GM12878 (cell line): Measurements from ENCODE around the gene PRICKLE3. TPM values are rescaled to one million over a fixed set of nuclear protein-coding genes. Genes with fewer than 3 reads are reported as not detected.

Experiments
- ATAC-seq: fragments of 200-7000 bp; cut with Tn5 transposase; 3 replicates; pipeline ENCODE4 v1.9.1; 2020; ENCODE audit warnings: mild to moderate bottlenecking, moderate library complexity
- BruUV-seq: library from RNA; stranded (reverse); fragments of 400-500 nt; replicated peaks from 2 replicates; lab custom pipeline; 2021; lab: Mats Ljungman, UMichigan
- CTCF ChIA-PET: fragments of 300-600 bp; sonication (Branson Sonifier 250); formaldehyde crosslinking; extraction: SDS; loops from one replicate; lab custom pipeline; 2021; ENCODE audit warnings: inconsistent platforms; lab: Yijun Ruan, JAX
- POLR2A ChIA-PET: fragments of 350-600 bp; formaldehyde crosslinking; extraction: SDS; loops from one replicate; lab custom pipeline; 2021; ENCODE audit warnings: inconsistent platforms; lab: Charles Lee
- RAD21 ChIA-PET: fragments of 300-600 bp; sonication (Branson Sonifier 250); formaldehyde crosslinking; loops from one replicate; lab custom pipeline; 2023; ENCODE audit warnings: antibody characterized with exemption; ENCODE audit not compliant: unreplicated experiment; lab: Charles Lee
- SMC1A ChIA-PET: fragments of 300-600 bp; sonication (Branson Sonifier 250); formaldehyde crosslinking; loops from one replicate; lab custom pipeline; 2023; ENCODE audit not compliant: unreplicated experiment, uncharacterized antibody; lab: Charles Lee
- DNase-seq: peaks from one replicate; pipeline ENCODE4 v3.0.0-alpha.2; 2011; ENCODE audit warnings: low read depth, low spot score
- FAIRE-seq: peaks from 3 replicates; lab custom pipeline; 2011; peaks lifted over from hg19 to GRCh38; lab: Jason Lieb, UNC
- H2AFZ ChIP-seq: 2 replicates; pipeline ENCODE4 v1.6.0; 2011; ENCODE audit warnings: low read depth, low read length, control low read depth; ENCODE audit not compliant: control insufficient read depth
- H3K27ac ChIP-seq: 2 replicates; pipeline ENCODE4 v1.5.1; 2011; ENCODE audit warnings: control low read depth; ENCODE audit not compliant: control insufficient read depth, insufficient read depth
- H3K27me3 ChIP-seq, 2 experiments: replicated peaks in 1 of 2; 2 replicates each; pipeline versions ENCODE4 v1.6.0 to v1.6.1; 2011; ENCODE audit warnings: low read length in 1 of 2; ENCODE audit not compliant: control insufficient read depth in 2 of 2, insufficient read depth in 2 of 2
- H3K36me3 ChIP-seq, 2 experiments: 2 replicates each; pipeline ENCODE4 v1.5.1; 2011; ENCODE audit warnings: low read length in 1 of 2; ENCODE audit not compliant: control insufficient read depth in 2 of 2, insufficient read depth in 2 of 2
- H3K4me1 ChIP-seq: 2 replicates; pipeline ENCODE4 v1.6.1; 2011; ENCODE audit warnings: mild to moderate bottlenecking, low read length, moderate library complexity, mixed read lengths; ENCODE audit not compliant: control insufficient read depth, insufficient read depth
- H3K4me2 ChIP-seq: 2 replicates; pipeline ENCODE4 v1.6.0; 2011; ENCODE audit warnings: control low read depth; ENCODE audit not compliant: control insufficient read depth, insufficient read depth
- H3K4me3 ChIP-seq: fragments of 200-600 bp; sonication (generic); 2 replicates; pipeline ENCODE4 v1.5.1; 2016
- H3K79me2 ChIP-seq: 2 replicates; pipeline ENCODE4 v1.6.0; 2011; ENCODE audit warnings: low read length; ENCODE audit not compliant: control insufficient read depth, insufficient read depth
- H3K9ac ChIP-seq: 2 replicates; pipeline ENCODE4 v1.8.0; 2011; ENCODE audit warnings: low read length, control low read depth, mixed read lengths; ENCODE audit not compliant: control insufficient read depth, insufficient read depth
- H3K9me3 ChIP-seq: replicated peaks from 3 replicates; pipeline ENCODE4 v1.5.1; 2011; ENCODE audit warnings: mild to moderate bottlenecking, low read length; ENCODE audit not compliant: control insufficient read depth, insufficient read depth
- H4K20me1 ChIP-seq: 2 replicates; pipeline ENCODE4 v1.6.0; 2011; ENCODE audit not compliant: control insufficient read depth, insufficient read depth
- GATAD2B ChIP-seq: fragments of 450-650 bp; conservative IDR thresholded peaks from 2 replicates; pipeline ENCODE4 v1.6.1; 2017; ENCODE audit warnings: low read depth, mild to moderate bottlenecking, moderate library complexity
- IKZF1 ChIP-seq: fragments of 450-650 bp; conservative IDR thresholded peaks from 2 replicates; pipeline ENCODE4 v1.6.1; 2017; ENCODE audit warnings: antibody characterized with exemption, mild to moderate bottlenecking
- LARP7 ChIP-seq: fragments of 450-650 bp; IDR thresholded peaks from 2 replicates; pipeline ENCODE4 v1.6.1; 2017; ENCODE audit warnings: mild to moderate bottlenecking
- NRF1 ChIP-seq: conservative IDR thresholded peaks from 2 replicates; pipeline ENCODE4 v1.6.1; 2011; ENCODE audit warnings: mild to moderate bottlenecking, low read depth, low read length, improper control_type of control experiment
- SIX5 ChIP-seq: IDR thresholded peaks from 2 replicates; pipeline ENCODE4 v1.6.1; 2011; ENCODE audit warnings: mild to moderate bottlenecking, low read depth, low read length, moderate library complexity; ENCODE audit not compliant: severe bottlenecking
- SREBF2 ChIP-seq: IDR thresholded peaks from 2 replicates; pipeline ENCODE4 v1.6.1; 2012; ENCODE audit warnings: mild to moderate bottlenecking, low read length
- TAF1 ChIP-seq: IDR thresholded peaks from 2 replicates; pipeline ENCODE4 v1.6.1; 2011; ENCODE audit warnings: mild to moderate bottlenecking, low read depth, low read length, borderline replicate concordance
- TARDBP ChIP-seq: IDR thresholded peaks from 2 replicates; pipeline ENCODE4 v1.6.1; 2016; ENCODE audit warnings: borderline replicate concordance
- WGBS: methylation state at CpG from one replicate; pipeline ENCODE4 v1.1.6; 2016; ENCODE audit warnings: low lambda C conversion rate; ENCODE audit not compliant: insufficient replicate concordance, insufficient coverage; ENCODE audit errors: missing lambda C conversion rate; 5-methylcytosine and 5-hydroxymethylcytosine counted together
- in situ Hi-C: fragments of 300-500 bp; cut with MboI; formaldehyde crosslinking; loops from 9 replicates; pipeline ENCODE4 v1.14.3; 2018; ENCODE audit warnings: mixed read lengths
- intact Hi-C: fragments of 100-400 bp; cut with micrococcal nuclease; formaldehyde crosslinking; loops from one replicate; pipeline ENCODE4 v1.14.2; 2022; ENCODE audit not compliant: unreplicated experiment
- polyA plus RNA-seq, 11 experiments: library from polyadenylated mRNA; depleted of rRNA in 4 of 11; unstranded in 6 of 11; stranded (reverse) in 5 of 11; fragments of >200 nt; fragmentation: Nextera tagmentation in 4 of 11; fragmentation: Illumina TruSeq in 1 of 11; extraction: Ambion mirVana in 4 of 11; extraction: Trizol in 1 of 11; gene quantifications; 1 replicate in 1 of 11; 2 replicates in 10 of 11; pipeline versions ENCODE4 v1.2.1 to v1.2.3, GENCODE V29; 2011 to 2016; ENCODE audit warnings: inconsistent platforms in 2 of 11, missing spikeins in 2 of 11, low read depth in 1 of 11
- total RNA-seq, 4 experiments: library from RNA; depleted of rRNA in 3 of 4; stranded (reverse); fragments of >200 nt in 3 of 4; fragmentation: Illumina TruSeq in 1 of 4; extraction: Trizol in 1 of 4; gene quantifications; 2 replicates each; pipeline versions ENCODE4 v1.2.1 to v1.2.3, GENCODE V29; 2013 to 2021

PRICKLE3 gene
- total and polyA plus RNA-seq, 10 of the 15 experiments (the other 5 are each of a cell fraction or from before 2014, with no cell fraction given): 0.69 to 17.4 (median 7.6) TPM

GRCh38 chrX:49191574-49192011, 5.4 kb upstream of the PRICKLE3 start:
- CTCF ChIA-PET: interaction anchor here (0.6 to 5.8 kb wide), 15 partner anchors 16 to 1999 kb away, joined by 3 to 57 read pairs (median 5); partner anchors contain the start of genes PLP2 and PPP1R3F
- Histone ChIP-seq H3K27me3 (no peaks in the 10 kb centered on the region), H3K27ac (peak overlapping the region; percentile 57), H3K4me3 (peak overlapping the region; percentile 74), H3K9ac (peak overlapping the region; percentile 69), H2AFZ (peak overlapping the region; percentile 64), H3K4me1 (peaks cover 3% of the 10 kb centered on the region; the same call in 1 of the 2 replicates), H3K4me2 (peak overlapping the region; percentile 19; the same call in 1 of the 2 replicates), H3K9me3 (no peaks in the 10 kb centered on the region), H3K79me2 (no peaks in the 10 kb centered on the region; the same call in 1 of the 2 replicates), H3K36me3 (no peaks in the 10 kb centered on the region), H4K20me1 (no peaks in the 10 kb centered on the region)
- TSS peak; percentile 94 for BruUV-seq
- intact Hi-C loops (loop anchor here (2.0 to 5.0 kb wide), 3 partner anchors 25 to 77 kb away; partner anchors contain the start of genes CCDC22 and PPP1R3F), in situ Hi-C loops (loop anchor here (5.0 kb wide), 1 partner anchor 76 kb away; the partner anchor contains the start of gene PPP1R3F)
- POLR2A ChIA-PET: interaction anchor here (1.0 to 3.9 kb wide), 7 partner anchors 19 to 148 kb away, joined by 3 to 28 read pairs (median 12); partner anchors contain the start of gene TFE3
- RAD21 ChIA-PET: interaction anchor here (0.9 to 3.0 kb wide), 7 partner anchors 20 to 647 kb away, joined by 3 to 26 read pairs (median 11); partner anchors contain the start of genes PLP2 and PPP1R3F
- DNase-seq: no peak
- SMC1A ChIA-PET: interaction anchor here (0.6 to 2.9 kb wide), 8 partner anchors 9 to 77 kb away, joined by 3 to 14 read pairs (median 6); partner anchors contain the start of genes CCDC22, PPP1R3F and SYP
- FAIRE-seq: no peak
- 0 out of 2 replicates have a peak, but pooled peaks have one; percentile 33 for TF ChIP-seq GATAD2B
- 0 out of 2 replicates have a peak, but pooled peaks have one; percentile 52 for TF ChIP-seq LARP7
- no peak for TF ChIP-seq SREBF2
- TF ChIP-seq TARDBP: no peak
- no peak for TF ChIP-seq NRF1
- TF ChIP-seq SIX5: no peak
- 0 out of 2 replicates have a peak, but pooled peaks have one; percentile 0 for TF ChIP-seq TAF1
- no peak for TF ChIP-seq IKZF1
- 46% methylated on average over 29 of the region's 34 CpGs for WGBS
- ATAC-seq: peak; percentile 18
